ENCODE results near the gene LEPROT. TPM values are rescaled to one million over a fixed set of nuclear protein-coding genes. Genes with fewer than 3 reads are reported as not detected.

LEPROT gene
- total and polyA plus RNA-seq, 8 donors = 16.9 to 45.5 (median 30.3) TPM

- intact Hi-C loops (cut with DNase I) = no loop called here
- H3K36me3 ChIP-seq = peaks cover 4 to 27% (median 11%) of the 10 kb centered on the region in 3 donors
- H3K4me1 ChIP-seq = peaks cover 7 to 21% (median 15%) of the 10 kb centered on the region in 3 donors
- 90 to 94% methylated on average over 3 of the region's 3 CpGs for WGBS, 2 donors
- H3K27me3 ChIP-seq = no peaks in the 10 kb centered on the region
- no peak for TF ChIP-seq CTCF (IDR thresholded peaks at IDR 0.05)
- H3K4me3 ChIP-seq = no peak overlapping the region
- H3K27ac ChIP-seq = no peak overlapping the region
- FAIRE-seq (no peak), DNase-seq (no peak), ATAC-seq (no peak)
- no peaks in the 10 kb centered on the region for H3K9me3 ChIP-seq
These were observed 5.2 kb downstream of the LEPROT start for GRCh38 chr1:65425697-65426096.

- FAIRE-seq (no peak), DNase-seq (no peak), ATAC-seq (no peak)
- no peak overlapping the region for H3K4me3 ChIP-seq
- 90 to 93% methylated on average over 2 of the region's 2 CpGs for WGBS, 2 donors
- no peaks in the 10 kb centered on the region for H3K27me3 ChIP-seq
- intact Hi-C loops (cut with DNase I) = no loop called here
- H3K4me1 ChIP-seq = no peaks in the 10 kb centered on the region
- no peak for TF ChIP-seq CTCF (IDR thresholded peaks at IDR 0.05)
- H3K36me3 ChIP-seq = peaks cover 4 to 41% (median 11%) of the 10 kb centered on the region in 3 donors
- no peaks in the 10 kb centered on the region for H3K9me3 ChIP-seq
- H3K27ac ChIP-seq = peak overlapping the region in 1 of 4 donors; percentile 10
These were observed 8.6 kb downstream of the LEPROT start for GRCh38 chr1:65429078-65429477.

- H3K27ac ChIP-seq = peak overlapping the region in 1 of 4 donors; percentile 55
- H3K36me3 ChIP-seq = peaks cover 4 to 41% (median 11%) of the 10 kb centered on the region in 3 donors
- intact Hi-C loops (cut with DNase I) = loop anchor here in 1 of 3 donors (10.0 kb wide), 1 partner anchor 255 kb away; no protein-coding TSS in a partner anchor
- no peak for DNase-seq
- no peak for TF ChIP-seq CTCF (IDR thresholded peaks at IDR 0.05)
- H3K4me3 ChIP-seq = no peak overlapping the region
- WGBS, 2 donors = 76 to 82% methylated on average over 7 of the region's 7 CpGs
- no peaks in the 10 kb centered on the region for H3K27me3 ChIP-seq
- peak in 1 of 4 donors; percentile 49 for ATAC-seq
- no peak for FAIRE-seq
- no peaks in the 10 kb centered on the region for H3K4me1 ChIP-seq
- H3K9me3 ChIP-seq = no peaks in the 10 kb centered on the region
These were observed 9.3 kb downstream of the LEPROT start for GRCh38 chr1:65429806-65430205.

GRCh38 chr1:65431111-65431705 lies 10.7 kb downstream of the LEPROT start:
- no peaks in the 10 kb centered on the region for H3K27me3 ChIP-seq
- no peaks in the 10 kb centered on the region for H3K9me3 ChIP-seq
- no peak overlapping the region for H3K27ac ChIP-seq
- TF ChIP-seq CTCF (IDR thresholded peaks at IDR 0.05) = peak; percentile 8 to 62 (median 26)
- WGBS, 2 donors = 24 to 48% methylated on average over 1 of the region's 1 CpG
- DNase-seq = no peak
- no peaks in the 10 kb centered on the region for H3K4me1 ChIP-seq
- H3K4me3 ChIP-seq = no peak overlapping the region
- intact Hi-C loops (cut with DNase I) = loop anchor here in 1 of 3 donors (10.0 kb wide), 1 partner anchor 254 kb away; no protein-coding TSS in a partner anchor
- FAIRE-seq = peak; percentile 86
- ATAC-seq = peak in 3 of 4 donors; percentile 65 to 78 (median 77)
- peaks cover 3 to 29% (median 3%) of the 10 kb centered on the region in 3 donors for H3K36me3 ChIP-seq

- FAIRE-seq (no peak), ATAC-seq (no peak), DNase-seq (no peak)
- H3K9me3 ChIP-seq = no peaks in the 10 kb centered on the region
- no peak overlapping the region for H3K27ac ChIP-seq
- peaks cover 0 to 26% (median 0%) of the 10 kb centered on the region in 3 donors for H3K36me3 ChIP-seq
- TF ChIP-seq CTCF (IDR thresholded peaks at IDR 0.05) = no peak
- H3K4me1 ChIP-seq = no peaks in the 10 kb centered on the region
- no peaks in the 10 kb centered on the region for H3K27me3 ChIP-seq
- intact Hi-C loops (cut with DNase I) = loop anchor here in 1 of 3 donors (10.0 kb wide), 1 partner anchor 252 kb away; no protein-coding TSS in a partner anchor
- no peak overlapping the region for H3K4me3 ChIP-seq
- WGBS, 2 donors = 80 to 83% methylated on average over 8 of the region's 8 CpGs
These were observed 12.4 kb downstream of the LEPROT start for GRCh38 chr1:65432918-65433317.

All from pancreas (tissue), 10 donors.